Measurements from ENCODE around the gene GGT1. TPM values are rescaled to one million over a fixed set of nuclear protein-coding genes. Genes with fewer than 3 reads are reported as not detected.
"Not testable (repeated sequence)": the region's sequence is repeated elsewhere in the genome, so short reads cannot be mapped to it uniquely, and the experiment has no call there.

Gene GGT1
- total RNA-seq, 1 donor from 2014 or later = 2.9 TPM

DNA sequence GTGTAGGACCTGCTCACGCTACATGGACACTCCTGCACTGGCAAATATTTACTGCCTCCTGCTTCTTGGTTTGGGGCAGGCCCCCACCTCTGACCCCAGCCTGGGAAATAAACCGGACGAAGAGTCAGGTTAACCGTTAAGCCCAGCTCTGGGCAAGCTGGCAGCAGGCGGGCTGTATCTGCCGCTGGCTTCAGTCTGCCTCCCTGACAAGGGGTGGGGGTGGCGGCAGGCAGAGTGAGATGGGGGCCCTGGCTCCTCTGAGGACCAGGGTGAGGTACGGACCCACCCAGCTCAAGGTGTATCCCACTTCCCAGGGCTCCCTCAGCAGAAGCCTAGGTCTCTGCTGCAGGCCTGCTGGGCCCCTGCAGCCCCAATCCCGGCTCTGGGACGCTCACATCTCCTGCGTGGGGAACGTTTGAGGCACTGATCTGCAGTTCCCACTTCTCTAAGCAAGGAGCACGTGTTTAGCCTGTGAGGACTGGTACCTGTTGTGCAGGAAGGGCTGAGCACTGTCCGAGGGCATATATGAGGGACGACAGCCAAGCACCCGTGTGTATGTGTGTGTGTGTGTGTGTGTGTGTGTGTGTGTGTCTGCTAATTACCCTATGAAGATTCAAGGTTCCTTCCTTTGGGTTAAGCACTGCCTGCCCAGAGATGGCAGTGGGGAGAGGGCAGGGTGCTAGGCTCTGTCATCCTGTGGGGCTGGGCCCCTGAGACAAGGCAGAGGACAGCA, 9.0 kb upstream of the GGT1 start:
- no peaks in the 10 kb centered on the region for H3K36me3 ChIP-seq (ENCODE audit: control insufficient read depth, insufficient read depth, low read length)
- TF ChIP-seq, protein P1, sequence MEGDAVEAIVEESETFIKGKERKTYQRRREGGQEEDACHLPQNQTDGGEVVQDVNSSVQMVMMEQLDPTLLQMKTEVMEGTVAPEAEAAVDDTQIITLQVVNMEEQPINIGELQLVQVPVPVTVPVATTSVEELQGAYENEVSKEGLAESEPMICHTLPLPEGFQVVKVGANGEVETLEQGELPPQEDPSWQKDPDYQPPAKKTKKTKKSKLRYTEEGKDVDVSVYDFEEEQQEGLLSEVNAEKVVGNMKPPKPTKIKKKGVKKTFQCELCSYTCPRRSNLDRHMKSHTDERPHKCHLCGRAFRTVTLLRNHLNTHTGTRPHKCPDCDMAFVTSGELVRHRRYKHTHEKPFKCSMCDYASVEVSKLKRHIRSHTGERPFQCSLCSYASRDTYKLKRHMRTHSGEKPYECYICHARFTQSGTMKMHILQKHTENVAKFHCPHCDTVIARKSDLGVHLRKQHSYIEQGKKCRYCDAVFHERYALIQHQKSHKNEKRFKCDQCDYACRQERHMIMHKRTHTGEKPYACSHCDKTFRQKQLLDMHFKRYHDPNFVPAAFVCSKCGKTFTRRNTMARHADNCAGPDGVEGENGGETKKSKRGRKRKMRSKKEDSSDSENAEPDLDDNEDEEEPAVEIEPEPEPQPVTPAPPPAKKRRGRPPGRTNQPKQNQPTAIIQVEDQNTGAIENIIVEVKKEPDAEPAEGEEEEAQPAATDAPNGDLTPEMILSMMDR (IDR thresholded peaks at IDR 0.05; ENCODE audit: insufficient read depth, low read length, severe bottlenecking) = no peak
- FAIRE-seq (no peak), DNase-seq (ENCODE audit: low read depth) (no peak)
- H3K4me3 ChIP-seq (ENCODE audit: low read depth, low read length) = no peak overlapping the region
- H3K27me3 ChIP-seq (ENCODE audit: control insufficient read depth, insufficient read depth, low read length) = no peaks in the 10 kb centered on the region

DNA sequence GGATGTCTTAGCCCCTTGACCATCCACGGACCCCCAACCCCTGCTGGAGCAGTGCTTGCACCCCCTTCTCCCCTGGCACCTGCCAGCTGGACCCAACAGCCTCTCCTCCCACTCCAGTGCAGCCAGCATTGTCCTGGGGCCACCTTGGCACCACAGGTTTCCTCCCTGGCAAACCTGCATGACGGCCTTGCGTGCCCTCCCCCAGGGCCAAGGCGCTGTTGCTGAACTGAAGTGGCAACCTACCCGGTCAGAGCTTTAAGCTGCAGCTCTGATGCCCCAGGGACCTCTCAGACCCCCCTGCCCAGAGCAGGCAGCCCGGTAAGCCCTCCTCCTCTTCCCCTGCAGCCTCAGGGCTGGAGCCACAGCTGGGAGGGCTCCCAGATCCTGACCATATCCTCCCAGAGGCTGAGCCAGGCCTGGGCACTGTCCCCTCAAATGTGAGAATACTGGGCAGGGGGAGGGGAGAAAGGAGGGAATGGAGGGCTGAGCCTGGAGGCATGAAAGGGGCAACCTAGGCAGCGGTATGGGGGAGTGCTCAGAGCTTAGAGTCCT, 8.3 kb upstream of the GGT1 start:
- FAIRE-seq (no peak), DNase-seq (ENCODE audit: low read depth) (no peak)
- H3K4me3 ChIP-seq (ENCODE audit: low read depth, low read length) = no peak overlapping the region
- no peaks in the 10 kb centered on the region for H3K27me3 ChIP-seq (ENCODE audit: control insufficient read depth, insufficient read depth, low read length)
- no peaks in the 10 kb centered on the region for H3K36me3 ChIP-seq (ENCODE audit: control insufficient read depth, insufficient read depth, low read length)
- TF ChIP-seq, protein P1 (IDR thresholded peaks at IDR 0.05; ENCODE audit: insufficient read depth, low read length, severe bottlenecking) = no peak

DNA sequence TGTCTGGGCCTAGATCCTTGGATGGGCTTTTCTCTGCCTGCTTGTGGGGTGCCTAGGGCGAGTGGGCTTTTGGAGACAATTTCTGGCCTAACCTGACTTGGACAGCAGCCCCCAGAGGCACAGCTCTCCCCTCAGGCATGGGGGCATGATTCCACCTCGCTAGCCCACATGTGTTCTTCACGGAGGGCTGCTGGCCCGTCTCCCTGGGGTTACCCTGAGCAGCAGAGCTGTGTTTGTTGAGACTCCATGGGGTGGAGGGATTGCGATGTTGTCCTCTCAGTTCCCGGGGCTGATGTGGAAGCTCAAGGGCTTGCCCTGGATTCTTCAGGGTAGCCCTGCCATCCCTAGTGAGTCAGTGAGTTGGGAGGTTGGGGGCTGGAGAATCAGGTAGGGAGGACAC, 7.8 kb upstream of the GGT1 start:
- FAIRE-seq (no peak), DNase-seq (ENCODE audit: low read depth) (no peak)
- Histone ChIP-seq H3K4me3 (ENCODE audit: low read depth, low read length) (no peak overlapping the region), H3K27me3 (ENCODE audit: control insufficient read depth, insufficient read depth, low read length) (no peaks in the 10 kb centered on the region), H3K36me3 (ENCODE audit: control insufficient read depth, insufficient read depth, low read length) (no peaks in the 10 kb centered on the region)
- TF ChIP-seq, protein P1 (IDR thresholded peaks at IDR 0.05; ENCODE audit: insufficient read depth, low read length, severe bottlenecking) = no peak

DNA sequence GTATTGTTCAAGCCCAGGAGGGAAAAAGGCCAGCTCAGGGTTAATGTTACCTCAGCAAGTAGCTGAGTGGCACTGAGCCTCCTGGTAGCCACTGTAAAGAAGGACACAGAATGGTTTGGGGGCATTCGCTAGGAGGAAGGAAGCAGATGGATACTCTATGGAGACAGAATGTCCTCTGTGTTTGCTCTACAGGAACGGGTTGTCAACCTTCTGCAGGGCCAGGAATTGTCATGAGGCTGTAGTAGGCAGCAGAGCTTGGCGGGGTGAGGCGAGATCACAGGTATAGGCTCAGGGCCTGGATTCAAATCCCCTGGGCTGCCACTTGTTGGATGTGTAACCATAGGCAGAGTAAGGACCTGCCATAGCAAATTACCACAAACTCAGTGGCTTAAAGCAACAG, 7.1 kb upstream of the GGT1 start:
- TF ChIP-seq, protein P1 (IDR thresholded peaks at IDR 0.05; ENCODE audit: insufficient read depth, low read length, severe bottlenecking) = no peak
- DNase-seq (ENCODE audit: low read depth) (no peak), FAIRE-seq (no peak)
- no peaks in the 10 kb centered on the region for H3K27me3 ChIP-seq (ENCODE audit: control insufficient read depth, insufficient read depth, low read length)
- no peaks in the 10 kb centered on the region for H3K36me3 ChIP-seq (ENCODE audit: control insufficient read depth, insufficient read depth, low read length)
- H3K4me3 ChIP-seq (ENCODE audit: low read depth, low read length) = no peak overlapping the region

DNA sequence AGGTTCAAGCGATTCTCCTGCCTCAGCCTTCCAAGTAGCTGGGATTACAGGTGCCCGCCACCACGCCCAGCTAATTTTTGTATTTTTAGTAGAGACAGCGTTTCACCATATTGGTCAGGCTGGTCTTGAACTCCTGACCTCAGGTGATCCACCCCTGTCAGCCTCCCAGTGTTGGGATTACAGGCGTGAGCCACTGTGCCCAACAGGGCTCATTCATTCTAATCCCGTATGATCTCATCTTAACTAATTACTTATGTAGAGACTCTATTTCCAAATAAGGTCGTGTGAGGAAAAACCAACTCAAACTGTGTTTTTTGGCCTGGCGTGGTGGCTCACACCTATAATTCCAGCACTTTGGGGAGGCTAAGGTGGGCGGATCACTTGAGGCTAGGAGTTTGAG, 5.9 kb upstream of the GGT1 start:
- FAIRE-seq; DNase-seq (ENCODE audit: low read depth); H3K4me3 ChIP-seq (ENCODE audit: low read depth, low read length); H3K36me3 ChIP-seq (ENCODE audit: control insufficient read depth, insufficient read depth, low read length); H3K27me3 ChIP-seq (ENCODE audit: control insufficient read depth, insufficient read depth, low read length): not testable (repeated sequence)

DNA sequence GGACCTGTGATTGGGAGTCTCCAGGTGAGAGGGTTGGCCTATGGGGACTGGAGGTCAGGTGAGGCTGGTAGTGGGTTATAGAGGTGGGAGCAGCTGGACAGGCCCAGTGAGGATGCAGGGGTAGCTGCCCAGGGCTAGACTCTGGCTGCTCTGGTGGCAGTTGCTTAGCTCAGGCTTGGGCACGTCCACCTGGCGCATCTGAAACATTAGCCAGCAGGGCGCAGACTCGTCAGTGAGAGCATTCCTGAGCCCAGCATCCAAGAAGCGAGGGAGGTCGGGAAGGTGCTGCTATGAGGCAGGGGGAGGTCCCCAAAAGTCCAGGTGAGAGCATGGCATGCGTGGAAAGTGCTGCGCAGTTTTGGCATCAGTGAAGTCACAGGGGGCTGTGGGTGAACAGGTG, 3.5 kb upstream of the GGT1 start:
- Histone ChIP-seq H3K27me3 (ENCODE audit: control insufficient read depth, insufficient read depth, low read length) (no peaks in the 10 kb centered on the region), H3K4me3 (ENCODE audit: low read depth, low read length) (no peak overlapping the region), H3K36me3 (ENCODE audit: control insufficient read depth, insufficient read depth, low read length) (no peaks in the 10 kb centered on the region)
- no peak for DNase-seq (ENCODE audit: low read depth)
- TF ChIP-seq, protein P1 (IDR thresholded peaks at IDR 0.05; ENCODE audit: insufficient read depth, low read length, severe bottlenecking) = no peak
- no peak for FAIRE-seq

DNA sequence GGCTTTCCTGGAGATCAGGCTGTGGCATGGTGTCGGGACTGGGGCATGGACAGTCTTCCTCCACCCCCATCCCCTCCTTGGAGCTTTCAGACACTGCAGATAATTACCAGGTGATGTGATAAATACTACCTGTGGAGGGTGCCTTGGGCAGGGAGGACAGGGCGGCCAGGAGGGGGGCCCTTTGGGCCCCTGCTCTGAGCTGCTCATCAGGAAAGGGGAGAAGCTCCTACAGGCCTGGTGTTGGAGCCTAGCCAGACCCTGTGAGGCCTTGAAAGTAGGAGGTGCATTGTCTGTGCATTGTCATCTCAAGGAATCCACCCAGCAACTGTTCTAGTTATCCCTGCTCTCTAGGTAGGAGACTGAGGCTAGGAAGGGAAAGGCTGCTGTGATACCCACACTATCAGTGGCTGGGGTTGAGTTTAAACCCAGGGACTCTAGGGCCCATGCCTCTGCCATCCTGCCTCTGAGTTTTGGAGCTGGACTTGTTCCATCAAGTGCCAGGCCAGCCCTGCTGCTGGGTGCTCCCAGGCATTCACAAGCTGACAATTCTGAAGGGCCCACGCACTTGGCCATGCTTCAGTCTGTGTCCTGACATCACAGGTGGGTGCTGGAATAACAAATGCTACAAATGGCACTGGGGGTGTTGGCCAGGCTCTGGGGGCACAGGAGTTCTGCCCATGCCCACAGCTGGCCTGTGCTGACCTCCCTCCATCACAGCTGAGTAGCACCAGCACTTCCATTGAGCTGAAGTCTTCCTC, 2.9 kb upstream of the GGT1 start:
- H3K4me3 ChIP-seq (ENCODE audit: low read depth, low read length); DNase-seq (ENCODE audit: low read depth); H3K36me3 ChIP-seq (ENCODE audit: control insufficient read depth, insufficient read depth, low read length); H3K27me3 ChIP-seq (ENCODE audit: control insufficient read depth, insufficient read depth, low read length); FAIRE-seq: not testable (repeated sequence)
